Prostate gland (tissue), 2 donors: ENCODE measurements around the gene TARS3. TPM values are rescaled to one million over a fixed set of nuclear protein-coding genes. Genes with fewer than 3 reads are reported as not detected.

Source experiments
- DNase-seq: peaks from one replicate; pipeline ENCODE4 v3.0.0-alpha.2; 2019; ENCODE audit warnings: low spot score
- H3K27ac ChIP-seq, 2 donors: fragments of 200-600 bp; sonication (generic); 2 replicates each; pipeline ENCODE4 v1.5.1; 2017 to 2019
- H3K27me3 ChIP-seq: fragments of 200-600 bp; sonication (generic); replicated peaks from 2 replicates; pipeline ENCODE4 v1.5.1; 2019; ENCODE audit not compliant: insufficient read depth
- H3K36me3 ChIP-seq, 2 donors: fragments of 200-600 bp; sonication (generic); 1 replicate in 1 of 2; 2 replicates in 1 of 2; pipeline versions ENCODE4 v1.5.1 to v1.8.1; 2017 to 2019
- H3K4me1 ChIP-seq: fragments of 200-600 bp; sonication (generic); replicated peaks from 2 replicates; pipeline ENCODE4 v1.5.1; 2019
- H3K4me3 ChIP-seq, 2 donors: fragments of 200-600 bp; sonication (generic); 2 replicates each; pipeline ENCODE4 v1.5.1; 2017 to 2019
- H3K9me3 ChIP-seq: fragments of 200-600 bp; sonication (generic); 2 replicates; pipeline ENCODE4 v1.5.1; 2017
- CTCF ChIP-seq, 4 experiments: fragments of 200-600 bp in 2 of 4; fragments of 450-650 bp in 2 of 4; sonication (generic) in 2 of 4; IDR thresholded peaks; 1 replicate in 3 of 4; 2 replicates in 1 of 4; pipeline ENCODE4 v1.5.1; 2016 to 2019; ENCODE audit warnings: antibody characterized with exemption in 4 of 4, mild to moderate bottlenecking in 2 of 4, moderate library complexity in 2 of 4
- POLR2A ChIP-seq: fragments of 450-650 bp; IDR thresholded peaks from one replicate; pipeline ENCODE4 v1.6.1; 2016; ENCODE audit warnings: antibody characterized with exemption, mild to moderate bottlenecking
- POLR2AphosphoS5 ChIP-seq: sonication (generic); formaldehyde crosslinking; IDR thresholded peaks from one replicate; pipeline ENCODE4 v1.6.1; 2017; ENCODE audit warnings: antibody characterized with exemption
- WGBS: methylation state at CpG from one replicate; pipeline ENCODE4 v1.1.5; 2018; 5-methylcytosine and 5-hydroxymethylcytosine counted together
- intact Hi-C: fragments of 100-400 bp; cut with DNase I; formaldehyde crosslinking; loops from one replicate; pipeline ENCODE4 v1.14.2; 2022
- total RNA-seq, 2 donors: library from RNA; depleted of rRNA; stranded (reverse); fragments of >200 nt; gene quantifications; one replicate each; pipeline ENCODE4 v1.1.0, GENCODE V29; 2016

The TARS3 gene
- total RNA-seq, 2 donors from 2014 or later, result 16.8 to 22.5 TPM

- intact Hi-C loops, result no loop called here
- Histone ChIP-seq H3K36me3 (no peaks in the 10 kb centered on the region), H3K9me3 (no peaks in the 10 kb centered on the region), H3K4me1 (no peaks in the 10 kb centered on the region), H3K27me3 (no peaks in the 10 kb centered on the region), H3K4me3 (no peak overlapping the region), H3K27ac (no peak overlapping the region)
- DNase-seq, result no peak
- 51% methylated on average over 6 of the region's 6 CpGs for WGBS
- TF ChIP-seq CTCF (IDR thresholded peaks at IDR 0.05), result no peak
- no peak for TF ChIP-seq POLR2AphosphoS5
- TF ChIP-seq POLR2A, result no peak
Observed at GRCh38 chr15:101731746-101732145, 7.5 kb upstream of the TARS3 start.

- whole genome bisulfite sequencing, result 75% methylated on average over 1 of the region's 1 CpG
- no peak overlapping the region for H3K27ac ChIP-seq
- no peaks in the 10 kb centered on the region for H3K9me3 ChIP-seq
- DNase-seq, result no peak
- H3K4me1 ChIP-seq, result no peaks in the 10 kb centered on the region
- intact Hi-C loops, result no loop called here
- H3K36me3 ChIP-seq, result no peaks in the 10 kb centered on the region
- no peaks in the 10 kb centered on the region for H3K27me3 ChIP-seq
- H3K4me3 ChIP-seq, result no peak overlapping the region
- TF ChIP-seq POLR2AphosphoS5 (no peak), POLR2A (no peak), CTCF (IDR thresholded peaks at IDR 0.05) (no peak)
Observed at GRCh38 chr15:101727186-101727585, 2.9 kb upstream of the TARS3 start.

GRCh38 chr15:101725073-101725472, 800 bp upstream of the TARS3 start:
- H3K27ac ChIP-seq, result peak overlapping the region in 1 of 2 donors; percentile 92
- H3K9me3 ChIP-seq, result no peaks in the 10 kb centered on the region
- no peaks in the 10 kb centered on the region for H3K27me3 ChIP-seq
- TF ChIP-seq POLR2A, result no peak
- TF ChIP-seq CTCF (IDR thresholded peaks at IDR 0.05), result no peak
- no peak for TF ChIP-seq POLR2AphosphoS5
- H3K4me3 ChIP-seq, result no peak overlapping the region
- intact Hi-C loops, result no loop called here
- DNase-seq, result no peak
- 74% methylated on average over 2 of the region's 2 CpGs for WGBS
- no peaks in the 10 kb centered on the region for H3K36me3 ChIP-seq
- H3K4me1 ChIP-seq, result no peaks in the 10 kb centered on the region

- H3K9me3 ChIP-seq, result no peaks in the 10 kb centered on the region
- intact Hi-C loops, result no loop called here
- no peaks in the 10 kb centered on the region for H3K4me1 ChIP-seq
- peak overlapping the region; percentile 84 to 85 for H3K4me3 ChIP-seq
- TF ChIP-seq POLR2AphosphoS5 (no peak), POLR2A (no peak), CTCF (IDR thresholded peaks at IDR 0.05) (no peak)
- peak overlapping the region; percentile 40 to 92 for H3K27ac ChIP-seq
- WGBS, result 31% methylated on average over 8 of the region's 8 CpGs
- no peaks in the 10 kb centered on the region for H3K36me3 ChIP-seq
- no peak for DNase-seq
- H3K27me3 ChIP-seq, result no peaks in the 10 kb centered on the region
Observed at GRCh38 chr15:101724675-101725005, 367 bp upstream of the TARS3 start.

GRCh38 chr15:101723171-101723873, 951 bp downstream of the TARS3 start:
- peak overlapping the region; percentile 92 to 95 for H3K27ac ChIP-seq
- WGBS, result 6% methylated on average over 8 of the region's 8 CpGs
- TF ChIP-seq POLR2AphosphoS5 (peak; percentile 11), CTCF (IDR thresholded peaks at IDR 0.05) (no peak)
- DNase-seq, result no peak
- H3K36me3 ChIP-seq, result no peaks in the 10 kb centered on the region
- H3K27me3 ChIP-seq, result no peaks in the 10 kb centered on the region
- H3K9me3 ChIP-seq, result no peaks in the 10 kb centered on the region
- intact Hi-C loops, result no loop called here
- no peaks in the 10 kb centered on the region for H3K4me1 ChIP-seq
- peak overlapping the region; percentile 84 to 85 for H3K4me3 ChIP-seq
